Sciatic nerve (tissue), 2 donors: ENCODE data around the gene AFAP1. TPM values are rescaled to one million over a fixed set of nuclear protein-coding genes. Genes with fewer than 3 reads are reported as not detected.

Source experiments
- ATAC-seq: fragments of 200-7000 bp; cut with Tn5 transposase; one replicate; pipeline ENCODE4 v1.9.1; 2020; ENCODE audit warnings: mild to moderate bottlenecking, moderate library complexity
- DNase-seq: peaks from one replicate; pipeline ENCODE4 v3.0.0-alpha.2; 2020; ENCODE audit warnings: low spot score
- intact Hi-C: fragments of 100-400 bp; cut with DNase I; formaldehyde crosslinking; loops from one replicate; pipeline ENCODE4 v1.14.2; 2022
- total RNA-seq: library from RNA; stranded (reverse); fragmentation: NEBNext Ultra II Directional; extraction: Animal tissue kit (Norgen Biotek cat#: 25700); gene quantifications from one replicate; pipeline ENCODE4 v1.2.1, GENCODE V29; 2021
- donor health status: DM: no; HTN: no; CAD: no.
- donor health status: DM: no; HTN: no; CAD: no.

Gene AFAP1
- total RNA-seq, 1 donor from 2014 or later = 64.5 TPM

DNA sequence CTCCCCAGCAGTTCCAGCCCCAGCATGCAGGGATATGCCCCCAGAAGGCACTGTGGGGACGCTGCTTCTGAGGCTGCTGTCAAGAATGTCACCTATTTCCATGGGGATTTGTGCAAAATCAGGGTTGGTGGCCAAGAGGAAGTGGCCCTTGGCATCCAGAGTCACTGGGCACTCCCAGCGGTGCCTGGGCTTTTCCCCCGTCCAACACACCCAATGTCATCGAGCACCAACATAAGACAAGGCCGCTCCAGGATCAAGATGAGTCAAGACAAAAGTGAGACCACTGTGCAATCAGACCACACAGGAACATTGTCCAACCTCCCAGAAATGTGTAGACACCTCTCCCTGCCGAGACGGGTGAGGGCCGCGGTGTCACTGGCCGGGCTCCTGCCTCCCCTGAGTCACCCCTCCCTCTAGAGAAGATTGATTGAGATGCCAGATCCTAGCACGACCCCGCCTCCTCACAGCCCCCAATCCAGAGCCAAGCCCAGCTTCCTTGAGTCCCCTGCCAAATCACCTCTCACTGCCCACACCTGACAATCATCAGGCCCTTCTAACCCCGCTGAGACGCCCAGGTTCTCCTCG lies 194.3 kb downstream of the AFAP1 start:
- DNase-seq = no peak
- ATAC-seq = no peak
- intact Hi-C loops = no loop called here

- no peak for DNase-seq
- intact Hi-C loops = loop anchor here (5.0 kb wide), 1 partner anchor 1447 kb away; no protein-coding TSS in a partner anchor
- peak; percentile 55 for ATAC-seq
These were observed 195.4 kb downstream of the AFAP1 start for GRCh38 chr4:7744142-7744804.

DNA sequence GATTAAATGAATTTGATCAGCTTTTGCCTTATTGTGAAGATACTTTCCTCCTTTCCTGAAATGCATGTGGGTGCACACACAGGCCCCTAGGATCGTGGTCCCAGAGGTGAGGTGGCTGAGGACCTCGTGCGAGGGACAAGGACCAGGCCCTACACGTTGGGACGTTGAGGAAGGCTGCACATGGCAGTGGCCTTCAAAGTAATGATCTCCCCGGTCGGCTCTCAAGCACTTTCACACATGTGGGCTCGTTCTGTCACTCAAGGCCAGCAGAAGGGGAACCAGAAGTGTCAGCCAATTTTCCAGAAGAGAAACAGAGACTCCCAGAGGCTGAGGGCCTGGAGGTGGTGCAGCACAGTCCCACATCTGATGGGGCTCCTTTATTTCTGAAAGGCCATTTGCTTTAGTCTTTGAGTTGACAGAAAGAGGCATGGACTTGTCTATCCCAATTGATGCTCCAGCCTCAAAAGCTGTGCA lies 196.8 kb downstream of the AFAP1 start:
- no peak for ATAC-seq
- DNase-seq = no peak
- intact Hi-C loops = loop anchor here (5.0 kb wide), 1 partner anchor 1446 kb away; no protein-coding TSS in a partner anchor

DNA sequence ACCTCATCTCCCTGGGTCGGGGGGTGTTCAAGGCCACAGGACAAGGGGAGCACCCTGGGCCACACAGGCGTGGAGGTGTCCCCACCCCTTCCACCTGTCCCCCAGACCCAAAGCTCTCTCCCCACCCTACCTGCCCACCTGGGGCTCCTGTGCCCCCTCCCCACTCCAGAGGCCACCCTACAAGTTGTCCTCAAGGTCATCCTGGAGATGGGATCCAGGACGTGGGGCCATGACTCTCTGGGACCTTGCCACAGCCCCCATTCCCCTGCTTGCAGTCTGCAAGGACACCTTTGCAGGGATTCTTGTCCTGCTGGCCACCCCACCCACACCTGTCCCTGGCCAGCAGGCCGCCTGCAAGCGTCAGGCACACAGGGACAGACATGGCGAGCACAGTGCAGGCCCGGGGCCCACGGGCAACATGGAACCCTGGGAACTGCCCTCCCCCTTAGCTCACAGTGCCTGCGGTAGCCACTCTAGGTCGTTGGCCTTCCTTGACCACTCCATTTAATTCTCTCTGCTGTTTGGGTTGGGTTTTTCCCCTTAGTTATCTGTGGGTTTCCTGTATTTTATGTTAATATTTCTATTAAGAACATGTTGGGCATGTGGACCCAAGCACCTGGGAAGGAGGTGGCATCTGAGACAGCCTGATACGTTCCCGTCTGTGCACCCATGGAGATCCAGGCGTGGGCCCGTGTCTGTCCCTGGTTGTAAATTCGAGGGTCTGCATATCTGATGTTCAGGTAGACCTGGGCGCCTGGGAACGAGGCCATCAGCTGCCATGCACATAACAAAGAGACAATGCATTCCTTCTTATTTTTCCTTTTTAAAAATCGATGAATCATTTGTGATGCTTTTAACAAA lies 197.5 kb downstream of the AFAP1 start:
- DNase-seq (no peak), ATAC-seq (no peak)
- intact Hi-C loops = loop anchor here (5.0 kb wide), 1 partner anchor 1445 kb away; no protein-coding TSS in a partner anchor

GRCh38 chr4:7740866-7741525 lies 198.7 kb downstream of the AFAP1 start:
- intact Hi-C loops = loop anchor here (5.0 kb wide), 1 partner anchor 1444 kb away; no protein-coding TSS in a partner anchor
- no peak for DNase-seq
- ATAC-seq = no peak

DNA sequence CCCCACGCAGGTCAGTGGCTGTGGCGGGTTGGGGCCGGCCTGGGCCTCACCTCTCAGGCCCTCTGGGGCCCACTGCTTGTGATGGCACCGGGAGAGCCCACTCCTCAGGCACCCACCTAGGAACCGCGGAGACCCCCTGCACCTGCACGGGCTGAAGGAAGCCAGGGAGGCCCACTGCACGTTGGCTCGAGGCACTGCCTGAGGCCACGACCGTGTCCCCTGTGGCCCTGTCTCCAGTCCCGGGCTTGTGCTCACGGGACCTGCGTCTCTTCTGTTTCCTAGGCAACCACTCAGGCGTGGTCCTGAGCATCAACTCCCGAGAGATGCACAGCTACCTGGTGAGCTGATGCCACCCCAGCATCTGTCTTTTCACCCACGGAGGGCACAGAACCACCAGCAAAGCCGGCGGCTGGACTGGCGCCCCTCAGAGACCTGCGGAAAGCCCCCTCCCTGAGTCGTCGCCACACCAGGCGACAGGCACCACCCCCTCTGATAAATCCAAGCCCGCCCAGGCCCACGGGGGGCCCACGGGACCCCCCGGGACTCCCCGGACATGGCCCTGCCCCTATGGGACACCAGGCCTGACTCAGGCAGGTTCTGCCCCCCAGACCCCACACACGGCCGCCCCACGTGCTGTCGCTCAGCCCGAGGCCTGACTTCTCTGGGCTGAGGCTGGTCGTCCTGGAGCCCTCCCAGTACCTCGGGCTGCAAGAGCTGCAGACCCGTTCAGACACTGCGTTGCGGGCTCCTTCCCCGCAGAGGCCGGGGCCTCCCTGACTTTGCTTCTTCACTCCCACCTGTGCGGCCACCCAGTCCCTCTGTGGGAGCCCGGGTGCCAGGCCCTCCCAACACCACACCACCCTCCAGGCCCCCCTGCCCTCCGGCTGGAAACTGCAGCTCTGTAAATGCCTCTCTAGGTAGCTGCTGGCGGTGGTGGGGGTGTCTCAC lies 199.5 kb downstream of the AFAP1 start:
- intact Hi-C loops = loop anchor here (5.0 kb wide), 1 partner anchor 1443 kb away; no protein-coding TSS in a partner anchor
- no peak for ATAC-seq
- DNase-seq = no peak

- no peak for ATAC-seq
- no peak for DNase-seq
- intact Hi-C loops = no loop called here
These were observed 200.4 kb downstream of the AFAP1 start for GRCh38 chr4:7739077-7739917.

GRCh38 chr4:7738458-7739076 lies 201.1 kb downstream of the AFAP1 start:
- intact Hi-C loops = no loop called here
- ATAC-seq = no peak
- no peak for DNase-seq

GRCh38 chr4:7737752-7738457 lies 201.8 kb downstream of the AFAP1 start:
- no peak for ATAC-seq
- DNase-seq = no peak
- intact Hi-C loops = no loop called here

GRCh38 chr4:7737268-7737645 lies 202.4 kb downstream of the AFAP1 start:
- DNase-seq (no peak), ATAC-seq (no peak)
- intact Hi-C loops = no loop called here

- DNase-seq = no peak
- intact Hi-C loops = no loop called here
- no peak for ATAC-seq
These were observed 203.0 kb downstream of the AFAP1 start for GRCh38 chr4:7736436-7737267.

- ATAC-seq (no peak), DNase-seq (no peak)
- intact Hi-C loops = no loop called here
These were observed 203.7 kb downstream of the AFAP1 start for GRCh38 chr4:7735961-7736360.

GRCh38 chr4:7735395-7735794 lies 204.3 kb downstream of the AFAP1 start:
- ATAC-seq (no peak), DNase-seq (no peak)
- intact Hi-C loops = no loop called here

DNA sequence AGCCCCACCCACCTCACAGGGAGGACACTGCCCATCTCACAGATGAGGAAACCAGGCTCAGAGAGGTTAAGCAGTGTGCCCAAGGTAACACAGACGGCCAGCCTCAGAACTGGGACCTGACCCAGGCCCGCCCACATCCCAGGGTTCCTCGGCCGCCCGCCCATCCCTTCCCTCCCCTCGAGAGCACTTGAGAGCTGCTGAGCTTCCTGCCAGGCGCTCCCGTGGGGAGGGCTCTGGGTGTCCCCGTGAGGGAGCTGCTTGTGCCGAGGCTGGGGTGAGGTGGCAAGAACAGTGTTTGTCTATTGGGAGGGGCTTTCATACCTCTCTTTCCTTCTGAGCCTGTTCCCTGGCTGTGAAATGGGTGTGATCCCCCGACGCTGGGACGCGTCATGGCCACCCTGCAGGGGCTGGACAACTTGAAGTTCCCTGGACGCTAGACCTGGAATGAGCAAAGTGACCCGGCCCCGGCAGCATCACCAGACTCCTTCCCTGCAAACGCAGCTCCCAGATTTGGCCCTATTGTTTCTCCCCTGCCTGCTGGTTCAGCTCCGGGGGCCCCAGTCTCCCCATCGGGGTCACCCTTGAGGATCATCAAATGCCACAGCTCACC lies 204.9 kb downstream of the AFAP1 start:
- ATAC-seq = no peak
- intact Hi-C loops = no loop called here
- DNase-seq = no peak
